NCI-H2196 (cell line): ENCODE results near the gene CD99L2.
"Not testable (repeated sequence)": the region's sequence is repeated elsewhere in the genome, so short reads cannot be mapped to it uniquely, and the experiment has no call there.

Experiments used
- DNase-seq: peaks from one replicate; lab custom pipeline; 2025; ENCODE audit not compliant: unreplicated experiment; lab: John Stamatoyannopoulos, UW

CD99L2 gene

DNA sequence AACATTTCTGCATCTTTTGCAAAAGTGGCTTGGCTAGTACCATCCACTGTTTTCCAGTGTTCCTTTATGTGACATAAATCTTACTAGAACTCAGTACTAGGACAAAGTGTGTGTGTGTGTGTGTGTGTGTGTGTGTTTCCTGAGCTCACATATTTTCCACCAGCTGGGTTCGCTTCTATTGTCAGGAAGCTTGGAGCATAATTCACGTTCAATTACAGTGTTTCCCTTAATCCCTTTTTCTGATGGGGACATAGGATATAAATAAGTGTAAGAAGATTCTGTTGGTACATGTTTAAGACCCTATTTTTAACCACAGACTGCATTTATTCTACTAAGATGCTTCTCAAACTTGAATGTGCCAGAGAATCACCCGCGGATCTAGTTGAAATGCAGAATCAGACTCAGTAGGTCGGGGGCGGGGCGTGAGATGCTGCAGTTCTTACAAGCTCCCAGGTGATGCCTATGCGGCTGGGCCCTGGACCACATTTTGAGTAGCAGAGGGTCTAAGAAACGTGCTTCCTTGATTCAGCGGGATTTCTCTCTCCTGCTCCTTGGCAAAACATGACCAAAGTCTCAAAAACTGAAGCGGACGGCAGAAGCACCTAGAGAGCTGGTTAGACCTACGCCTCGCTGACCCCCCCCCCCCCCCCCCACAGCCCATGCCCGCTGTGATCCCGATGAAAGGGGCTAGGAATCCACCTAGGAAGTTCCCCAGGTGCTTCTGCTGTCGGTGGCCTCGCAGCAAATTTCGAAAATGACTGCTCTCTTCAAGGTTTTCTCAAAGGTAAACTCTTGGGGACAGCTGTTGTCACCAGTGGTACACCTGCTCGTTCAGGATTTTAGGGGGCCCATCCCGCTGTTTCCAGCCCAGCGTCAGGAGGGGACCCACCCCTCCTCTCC, 797 bp downstream of the CD99L2 start:
- DNase-seq, result no peak

- DNase-seq, result no peak
Observed at GRCh38 chrX:150896632-150897031, 1.8 kb downstream of the CD99L2 start.

- no peak for DNase-seq
Observed at GRCh38 chrX:150893936-150894335, 4.5 kb downstream of the CD99L2 start.

DNA sequence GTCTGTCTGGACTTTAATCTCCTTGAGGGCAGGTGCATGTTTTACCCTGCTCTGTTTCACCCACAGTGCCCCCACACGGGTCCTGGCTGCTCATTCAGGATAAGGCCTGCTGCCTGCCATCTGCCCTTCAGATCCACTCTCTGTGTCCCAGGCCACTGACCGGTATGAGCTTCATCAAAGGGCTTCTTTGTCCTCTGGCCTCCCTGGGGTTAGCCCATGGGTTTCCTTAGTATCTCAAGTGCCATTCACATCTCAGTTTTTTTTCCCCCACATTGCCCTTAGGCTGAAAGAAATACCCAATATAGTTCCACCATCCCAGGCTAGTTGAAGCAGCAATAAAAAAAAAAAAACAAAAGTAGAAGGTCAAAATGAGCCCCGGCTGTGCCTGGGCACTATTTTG, 9.3 kb downstream of the CD99L2 start:
- DNase-seq, result no peak

- no peak for DNase-seq
Observed at GRCh38 chrX:150887906-150888465, 10.5 kb downstream of the CD99L2 start.

DNA sequence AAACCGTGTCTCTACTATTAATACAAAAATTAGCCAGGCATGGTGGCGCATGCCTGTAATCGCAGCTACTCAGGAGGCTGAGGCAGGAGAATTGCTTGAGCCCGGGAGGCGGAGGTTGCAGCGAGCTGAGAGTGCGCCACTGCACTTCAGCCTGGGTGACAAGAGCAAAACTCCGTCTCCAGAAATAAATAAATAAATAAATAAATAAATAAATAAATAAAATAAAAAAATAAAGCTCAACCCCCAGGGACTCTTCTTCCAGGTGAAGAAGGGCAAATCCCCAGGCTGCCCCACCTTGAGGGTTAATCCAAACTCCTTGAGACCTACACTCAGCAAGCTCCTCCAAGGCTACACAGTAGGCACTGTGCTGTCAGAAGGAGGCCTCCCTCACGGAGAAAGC, 11.2 kb downstream of the CD99L2 start:
- not testable (repeated sequence) for DNase-seq

DNA sequence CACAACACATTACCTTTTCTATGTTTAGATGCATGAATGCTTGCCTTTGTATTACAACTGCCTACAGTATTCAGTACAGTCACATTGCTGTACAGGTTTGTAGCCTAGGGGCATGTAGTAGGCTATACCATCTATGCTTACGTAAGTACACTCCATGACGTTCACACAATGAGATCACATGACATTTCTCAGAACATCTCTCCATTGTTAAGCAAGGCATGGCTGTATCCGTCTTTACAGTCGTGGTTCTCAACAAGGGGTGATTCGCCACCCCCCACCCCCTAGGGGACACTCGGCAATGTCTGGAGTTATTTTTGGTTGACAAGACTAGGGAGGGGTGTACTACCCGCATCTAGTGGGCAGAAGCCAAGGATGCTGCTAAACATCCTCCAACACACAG, 12.1 kb downstream of the CD99L2 start:
- no peak for DNase-seq

DNA sequence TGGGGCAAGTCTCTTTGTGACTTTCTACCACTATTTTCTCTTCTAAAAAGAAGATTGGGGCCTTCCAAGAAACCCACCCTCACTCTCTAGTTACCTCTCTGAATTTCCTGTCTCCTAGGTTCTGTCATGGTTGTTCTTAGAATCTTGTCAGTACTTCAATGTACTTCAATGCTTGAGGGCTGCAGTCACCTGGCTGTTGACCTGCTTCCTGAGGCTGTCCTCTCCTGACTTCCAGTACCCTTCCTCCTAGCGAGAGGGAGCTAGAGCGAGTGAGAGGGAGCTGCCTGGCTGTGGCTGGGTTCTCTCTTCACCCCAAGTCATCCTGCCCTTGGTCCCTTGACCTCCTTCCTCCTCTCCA, 17.7 kb downstream of the CD99L2 start:
- no peak for DNase-seq

GRCh38 chrX:150879855-150880807, 18.3 kb downstream of the CD99L2 start:
- DNase-seq, result no peak

DNA sequence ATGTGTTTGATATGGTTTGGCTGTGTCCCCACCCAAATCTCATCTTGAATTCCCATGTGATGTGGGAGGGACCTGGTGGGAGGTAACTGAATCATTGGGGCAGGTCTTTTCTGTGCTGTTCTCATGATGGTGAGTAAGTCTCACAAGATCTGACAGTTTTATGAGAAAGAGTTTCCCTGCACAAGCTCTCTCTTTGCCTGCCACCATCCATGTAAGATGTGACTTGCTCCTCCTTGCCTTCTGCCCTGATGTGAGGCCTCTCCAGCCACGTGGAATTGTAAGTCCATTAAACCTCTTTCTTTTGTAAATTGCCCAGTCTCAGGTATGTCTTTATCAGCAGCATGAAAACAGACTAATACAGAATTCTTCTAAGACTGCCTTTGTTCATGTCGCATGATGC, 22.8 kb downstream of the CD99L2 start:
- not testable (repeated sequence) for DNase-seq

GRCh38 chrX:150874448-150874847, 24.0 kb downstream of the CD99L2 start:
- no peak for DNase-seq

- peak; percentile 32 for DNase-seq
Observed at GRCh38 chrX:150873616-150874015, 24.9 kb downstream of the CD99L2 start.

GRCh38 chrX:150872773-150873336, 25.6 kb downstream of the CD99L2 start:
- peak; percentile 34 for DNase-seq

- no peak for DNase-seq
Observed at GRCh38 chrX:150871341-150871811, 27.1 kb downstream of the CD99L2 start.

- no peak for DNase-seq
Observed at GRCh38 chrX:150870487-150871340, 27.8 kb downstream of the CD99L2 start.

DNA sequence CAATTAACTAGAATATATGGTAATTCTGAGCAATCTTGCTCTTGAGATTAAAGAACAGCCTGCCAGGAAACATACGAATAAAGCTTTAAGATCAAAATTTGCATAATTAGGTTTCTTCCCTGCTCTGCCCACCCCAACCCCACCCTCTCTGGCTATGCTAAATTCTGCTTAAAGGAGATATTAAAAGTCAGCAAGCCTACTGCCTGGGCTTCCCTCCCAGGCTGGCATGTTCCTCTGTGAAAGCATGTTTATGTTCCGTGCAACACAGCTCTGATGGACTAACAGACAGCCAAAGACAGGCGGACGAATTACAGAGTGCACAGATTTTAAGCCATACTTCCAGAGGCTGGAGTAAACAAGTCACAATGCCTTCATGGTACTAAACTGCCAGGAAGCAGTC, 28.4 kb downstream of the CD99L2 start:
- no peak for DNase-seq

DNA sequence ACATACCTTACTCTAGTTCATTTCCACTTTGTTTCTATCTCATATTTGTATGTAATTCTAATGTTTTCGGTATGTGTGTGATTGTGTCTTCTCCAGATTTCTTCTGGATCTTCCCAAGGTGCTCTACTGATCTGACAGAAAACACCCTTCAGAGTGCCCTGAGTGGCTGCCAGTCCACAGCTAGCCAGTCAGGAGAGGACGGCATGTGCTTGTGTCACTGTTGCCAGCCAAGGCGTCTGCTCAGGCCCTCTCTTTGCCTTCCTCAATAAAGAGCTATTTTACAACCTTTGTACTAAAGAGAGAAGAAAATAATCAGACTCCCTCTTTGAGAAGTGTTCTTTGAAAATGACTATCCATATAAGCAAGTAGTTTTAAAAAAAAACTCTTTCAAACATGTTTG, 29.0 kb downstream of the CD99L2 start:
- no peak for DNase-seq

GRCh38 chrX:150868625-150869024, 29.8 kb downstream of the CD99L2 start:
- DNase-seq, result no peak

- DNase-seq, result no peak
Observed at GRCh38 chrX:150864127-150864526, 34.3 kb downstream of the CD99L2 start.

- no peak for DNase-seq
Observed at GRCh38 chrX:150863191-150863590, 35.3 kb downstream of the CD99L2 start.
